Activated CD8-positive, alpha-beta memory T cell treated with anti-CD3 and anti-CD28 coated beads for 1 hour (primary cell): ENCODE results near the gene RRAD.
"Not testable (repeated sequence)": the region's sequence is repeated elsewhere in the genome, so short reads cannot be mapped to it uniquely, and the experiment has no call there.

Experiments
- DNase-seq, 2 donors: peaks; one replicate each; pipeline ENCODE4 v3.0.0-alpha.2; 2020; ENCODE audit warnings: low read depth in 1 of 2; ENCODE audit errors: extremely low read depth in 1 of 2

RRAD gene

DNA sequence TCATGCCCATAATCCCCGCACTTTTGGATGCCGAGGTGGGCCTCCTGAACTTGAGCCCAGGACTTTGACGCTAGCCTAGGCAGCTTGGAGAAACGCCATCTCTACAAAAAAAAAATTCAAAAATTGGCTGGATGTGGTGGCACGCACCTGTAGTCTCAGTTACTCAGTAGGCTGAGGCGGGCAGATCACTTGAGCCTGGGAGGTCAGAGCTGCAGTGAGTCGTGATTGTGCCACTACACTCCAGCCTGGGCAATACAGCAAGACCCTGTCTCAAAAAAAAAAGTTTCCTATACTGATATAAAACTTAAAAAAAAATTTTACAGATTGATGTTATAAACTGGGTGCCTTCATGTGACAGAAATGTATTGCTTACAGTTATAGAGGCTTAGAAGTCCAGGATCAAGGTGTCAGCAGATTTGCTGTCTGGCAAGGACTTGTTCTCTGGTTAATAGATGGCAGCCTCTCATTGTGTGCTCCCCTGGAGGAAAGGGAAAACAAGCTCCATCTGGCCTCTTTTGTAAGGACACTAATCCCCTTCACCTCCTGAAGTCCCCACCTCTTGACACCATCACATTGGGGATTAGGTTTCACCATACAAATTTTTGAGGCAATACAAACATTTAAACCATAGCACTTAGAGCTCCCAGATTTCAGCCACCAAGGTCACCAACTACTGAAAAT is 27.2 kb upstream of the RRAD start:
- DNase-seq, result no peak

DNA sequence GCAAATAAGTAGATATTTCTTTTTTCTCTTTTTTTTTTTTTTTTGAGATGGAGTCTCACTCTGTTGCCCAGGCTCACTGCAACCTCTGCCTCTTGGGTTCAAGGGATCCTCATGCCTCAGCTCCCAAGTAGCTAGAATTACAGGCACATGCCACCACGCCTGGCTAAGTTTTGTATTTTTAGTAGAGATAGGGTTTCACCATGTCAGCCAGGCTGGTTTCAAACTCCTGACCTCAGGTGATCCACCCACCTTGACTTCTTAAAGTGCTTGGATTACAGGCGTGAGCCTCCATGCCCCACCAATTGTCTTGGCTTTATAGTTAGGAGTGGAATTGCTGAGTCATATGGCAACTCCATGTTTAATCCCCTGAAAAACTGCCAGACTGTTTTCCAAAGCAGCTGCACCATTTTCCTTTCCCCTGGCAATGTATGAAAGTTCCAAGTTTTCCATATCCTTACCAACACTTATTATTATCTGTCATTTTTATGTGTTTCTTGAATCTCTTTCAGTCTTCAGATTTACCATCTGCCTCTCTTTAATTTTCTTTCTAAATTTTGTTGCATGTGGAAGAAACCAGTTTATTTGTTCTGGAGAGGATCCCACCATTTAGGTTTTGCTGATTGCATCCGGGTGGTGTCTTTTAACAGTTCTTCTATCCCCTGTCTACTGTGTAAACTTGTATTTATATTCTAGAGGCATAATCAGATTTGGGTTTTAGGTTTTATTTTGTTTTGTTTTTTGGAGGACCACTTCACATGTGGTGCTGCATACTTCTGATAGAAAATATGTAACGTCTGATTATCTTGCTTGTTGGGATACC is 25.8 kb upstream of the RRAD start:
- DNase-seq, result no peak

DNA sequence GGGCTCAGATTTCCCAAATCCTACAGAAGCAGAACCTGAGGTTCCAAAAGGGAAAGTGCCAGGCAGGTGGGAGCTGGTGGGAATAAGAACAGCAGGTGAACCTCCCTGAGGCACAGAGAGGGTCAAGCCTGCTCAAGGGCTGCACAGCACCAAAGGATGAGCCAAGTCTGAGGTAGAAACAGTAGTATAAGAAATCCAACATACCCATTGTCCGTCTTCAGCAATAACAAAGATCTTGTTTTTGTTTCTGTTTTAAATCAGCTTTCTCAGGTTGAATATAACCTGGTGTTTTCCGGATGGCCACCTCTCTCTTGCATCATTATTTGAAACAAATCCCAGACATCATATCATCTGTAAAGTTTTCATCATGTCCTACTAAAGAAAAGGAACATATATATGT is 25.1 kb upstream of the RRAD start:
- DNase-seq, result no peak

DNA sequence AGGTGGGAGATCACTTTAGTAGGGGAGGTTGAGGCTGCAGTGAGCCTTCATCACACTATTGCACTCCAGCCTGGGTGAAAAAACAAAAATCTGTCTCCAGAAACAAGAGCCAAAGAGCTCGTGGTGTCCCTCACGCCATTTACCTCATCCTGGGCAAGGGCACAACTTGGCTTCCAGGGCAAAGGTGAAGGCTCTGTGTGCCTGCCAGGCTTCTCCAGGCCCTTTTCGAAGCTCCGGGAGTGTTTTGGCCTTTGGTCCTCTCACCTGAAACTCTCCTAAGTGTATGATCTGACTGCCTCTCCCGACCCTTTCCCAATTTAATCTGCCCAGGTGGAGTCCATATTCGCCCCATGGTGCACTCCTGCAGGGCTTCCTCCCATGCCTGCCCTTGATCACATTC is 24.1 kb upstream of the RRAD start:
- DNase-seq, result no peak

DNA sequence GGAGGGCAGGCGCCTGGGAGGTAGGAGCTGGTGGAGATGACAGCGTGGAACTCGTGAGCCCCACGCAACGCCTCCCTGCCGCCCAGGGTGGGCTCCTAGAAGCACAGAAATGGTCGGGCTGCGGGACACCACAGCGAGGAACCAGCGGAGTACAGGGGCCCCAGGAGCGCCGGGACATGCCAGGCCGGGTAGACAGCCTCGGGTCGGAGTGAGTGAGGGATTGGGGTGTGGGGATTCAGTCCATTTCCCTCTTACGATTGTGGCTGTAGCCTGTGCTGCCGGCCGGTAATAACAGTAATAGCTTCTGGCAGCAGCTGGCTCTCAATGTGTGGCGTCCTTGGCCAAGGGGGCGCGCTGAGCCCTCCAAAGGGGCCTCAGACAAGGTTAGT is 23.5 kb upstream of the RRAD start:
- no peak for DNase-seq

DNA sequence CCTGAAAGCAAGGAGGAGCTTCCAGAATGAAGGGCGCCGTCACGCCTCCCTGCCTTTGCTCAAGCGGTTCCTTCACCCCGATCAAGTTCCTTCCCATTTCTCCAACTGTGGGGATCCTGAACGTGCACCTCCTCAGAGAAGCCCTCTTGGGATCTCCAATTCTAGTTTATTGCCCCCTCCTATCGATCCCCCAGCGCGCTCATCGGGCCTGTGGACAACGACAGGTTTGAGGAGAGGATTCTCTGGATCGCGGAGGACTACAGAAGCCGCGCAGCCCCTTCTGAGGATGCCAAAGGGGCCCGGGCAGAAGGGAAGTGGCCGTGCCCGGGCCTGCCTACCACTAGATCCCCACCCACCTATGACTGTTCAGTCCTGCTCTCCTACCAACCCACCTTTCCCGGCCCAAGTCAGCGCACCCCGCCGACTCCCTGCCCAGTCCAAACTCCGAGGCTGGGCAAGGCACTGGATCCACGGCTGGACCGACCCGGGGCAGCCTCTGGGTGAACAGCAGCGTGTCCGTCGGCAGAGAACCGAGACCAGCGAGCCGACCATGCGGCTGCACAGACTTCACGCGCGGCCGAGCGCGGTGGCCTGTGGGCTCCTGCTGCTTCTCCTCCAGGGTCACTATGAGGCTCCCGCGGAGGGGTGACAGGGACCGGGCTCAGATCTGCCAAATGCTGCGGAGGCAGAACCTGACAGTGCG is 22.9 kb upstream of the RRAD start:
- no peak for DNase-seq

DNA sequence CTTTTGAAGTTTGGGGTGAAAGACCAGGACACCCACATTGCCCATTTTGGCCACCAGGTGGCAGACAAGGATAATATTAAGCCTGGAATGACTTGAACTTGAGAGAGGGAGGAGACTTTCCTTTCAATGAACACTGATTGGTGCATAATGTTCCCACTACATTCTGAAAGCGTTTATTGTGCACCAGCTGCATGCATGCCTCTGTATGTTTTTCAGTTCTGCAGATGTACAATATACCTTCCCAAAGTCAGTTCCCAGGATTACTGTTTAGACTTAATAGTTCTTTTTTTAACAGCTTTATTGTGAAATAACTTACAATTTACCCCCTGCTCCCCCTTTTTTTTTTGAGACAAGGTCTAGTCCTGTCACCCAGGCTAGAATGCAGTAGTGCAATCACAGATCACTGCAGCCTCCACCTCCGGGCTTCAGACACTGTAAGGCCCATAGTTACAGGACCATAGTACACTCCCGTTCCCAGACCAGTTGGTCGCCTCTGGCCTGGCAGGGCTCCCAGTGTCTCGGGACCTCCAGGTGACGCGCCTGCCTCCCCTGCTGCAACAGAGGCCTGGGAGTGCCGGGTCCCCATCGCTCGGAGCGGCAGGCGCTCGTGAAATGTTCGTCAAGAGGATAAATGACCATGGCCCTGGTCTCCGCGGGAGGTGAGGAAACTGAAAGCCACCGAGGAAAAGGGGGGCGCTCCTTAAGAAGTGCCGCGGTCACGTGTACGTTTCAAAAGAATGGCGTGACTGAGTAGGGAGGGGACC is 22.1 kb upstream of the RRAD start:
- peak; percentile 62 to 70 for DNase-seq

DNA sequence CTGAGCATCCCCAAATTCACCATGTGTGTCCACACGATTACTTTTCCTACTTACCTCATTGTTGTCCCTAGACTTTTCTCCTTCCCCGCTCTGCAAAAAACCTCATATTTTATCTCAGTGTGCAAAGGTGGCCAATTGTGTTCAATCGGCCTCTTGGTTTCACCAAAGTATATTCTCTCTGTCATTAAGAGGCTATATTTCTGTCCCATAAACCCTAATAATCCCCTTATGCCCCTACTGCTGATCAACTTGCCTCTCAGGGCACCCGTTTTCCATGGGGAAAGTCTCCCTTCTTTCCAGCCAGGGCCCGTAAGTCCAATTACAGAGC is 21.6 kb upstream of the RRAD start:
- no peak for DNase-seq

DNA sequence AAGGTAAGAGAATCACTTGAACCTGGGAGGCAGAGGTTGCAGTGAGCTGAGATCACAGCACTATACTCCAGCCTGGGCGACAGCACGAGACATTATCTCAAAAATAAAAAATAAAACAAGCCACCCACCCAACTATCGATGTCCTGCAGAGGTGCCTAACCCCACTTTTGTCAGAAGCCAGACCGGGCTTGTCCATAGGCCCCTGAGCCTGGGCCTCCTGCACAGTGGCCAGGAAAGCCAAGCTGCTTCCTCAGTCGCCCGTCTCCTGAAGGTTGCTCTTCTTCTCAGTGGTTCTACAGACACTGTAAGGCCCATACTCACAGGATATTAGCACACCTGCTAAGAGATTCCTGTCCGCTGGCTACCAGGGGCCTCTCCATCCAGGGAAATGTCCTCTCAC is 21.2 kb upstream of the RRAD start:
- no peak for DNase-seq

DNA sequence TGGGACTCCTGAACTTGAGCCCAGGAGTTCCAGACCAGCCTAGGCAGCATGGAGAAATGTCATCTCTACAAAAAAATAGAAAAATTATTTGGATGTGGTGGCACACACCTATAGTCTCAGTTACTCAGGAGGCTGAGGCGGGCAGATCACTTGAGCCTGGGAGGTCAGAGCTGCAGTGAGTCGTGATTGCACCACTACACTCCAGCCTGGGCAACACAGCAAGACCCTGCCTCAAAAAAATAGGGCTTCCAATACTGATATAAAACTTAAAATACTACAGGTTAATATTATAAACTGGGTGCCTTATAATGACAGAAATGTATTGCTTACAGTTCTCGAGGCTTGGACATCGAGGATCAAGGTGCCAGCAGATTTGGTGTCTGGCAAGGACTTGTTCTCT is 20.6 kb upstream of the RRAD start:
- DNase-seq, result no peak

DNA sequence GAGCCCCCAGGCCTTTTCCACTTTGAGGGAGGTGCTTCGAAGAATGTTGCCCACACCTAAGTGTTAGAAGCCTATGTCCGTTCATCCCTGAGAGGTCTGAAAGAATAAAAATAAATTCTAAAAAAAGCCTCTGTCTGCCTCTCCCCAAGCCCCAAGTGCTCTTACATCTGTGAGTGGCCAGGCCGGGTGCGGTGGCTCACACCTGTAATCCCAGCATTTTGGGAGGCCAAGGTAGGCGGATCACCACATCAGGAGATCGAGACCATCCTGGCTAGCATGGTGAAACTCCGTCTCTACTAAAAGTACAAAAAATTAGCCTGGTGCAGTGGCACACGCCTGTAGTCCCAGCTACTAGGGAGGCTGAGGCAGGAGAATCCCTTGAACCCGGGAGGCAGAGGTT is 19.6 kb upstream of the RRAD start:
- not testable (repeated sequence) for DNase-seq

DNA sequence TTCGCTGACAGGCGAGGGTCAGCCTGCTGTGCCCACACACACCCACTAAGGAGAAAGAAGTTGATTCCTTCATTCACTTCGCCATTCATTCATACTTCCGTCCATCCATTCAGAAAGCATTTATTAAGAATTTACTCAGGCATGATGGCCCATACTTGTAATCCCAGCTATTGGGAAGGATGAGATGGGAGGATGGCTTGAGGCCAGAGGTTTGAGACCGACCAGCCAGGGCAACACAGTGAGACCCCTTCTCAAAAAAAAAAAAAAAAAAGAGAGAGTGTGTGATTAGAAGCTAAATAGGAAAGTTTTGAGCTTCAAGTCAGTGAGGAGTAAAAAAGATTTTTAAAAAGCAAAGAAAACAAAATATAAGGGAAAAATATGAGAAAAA is 18.7 kb upstream of the RRAD start:
- DNase-seq, result no peak

DNA sequence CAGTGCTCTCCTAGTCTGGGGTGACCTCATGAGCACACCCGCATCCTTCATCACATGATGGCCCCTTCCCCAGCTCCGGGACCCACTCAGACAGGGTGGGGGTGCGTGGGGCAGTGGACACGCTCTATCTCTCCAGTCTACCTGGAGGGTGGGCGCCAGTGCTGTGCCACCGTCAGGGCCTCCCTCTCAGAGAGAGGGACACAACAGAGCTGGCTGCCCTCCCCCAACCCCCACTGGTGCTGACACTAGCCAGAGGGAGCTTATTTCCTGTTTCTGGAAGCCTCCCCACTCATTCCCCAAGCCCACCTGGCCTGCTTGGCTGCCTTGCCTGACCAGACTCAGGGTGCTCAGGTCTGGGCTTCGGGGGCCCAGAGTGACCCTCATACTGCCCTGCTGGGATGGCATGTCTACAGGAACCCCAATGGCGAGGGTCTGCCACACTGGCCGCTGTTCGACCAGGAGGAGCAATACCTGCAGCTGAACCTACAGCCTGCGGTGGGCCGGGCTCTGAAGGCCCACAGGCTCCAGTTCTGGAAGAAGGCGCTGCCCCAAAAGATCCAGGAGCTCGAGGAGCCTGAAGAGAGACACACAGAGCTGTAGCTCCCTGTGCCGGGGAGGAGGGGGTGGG is 18.2 kb upstream of the RRAD start:
- DNase-seq, result no peak

DNA sequence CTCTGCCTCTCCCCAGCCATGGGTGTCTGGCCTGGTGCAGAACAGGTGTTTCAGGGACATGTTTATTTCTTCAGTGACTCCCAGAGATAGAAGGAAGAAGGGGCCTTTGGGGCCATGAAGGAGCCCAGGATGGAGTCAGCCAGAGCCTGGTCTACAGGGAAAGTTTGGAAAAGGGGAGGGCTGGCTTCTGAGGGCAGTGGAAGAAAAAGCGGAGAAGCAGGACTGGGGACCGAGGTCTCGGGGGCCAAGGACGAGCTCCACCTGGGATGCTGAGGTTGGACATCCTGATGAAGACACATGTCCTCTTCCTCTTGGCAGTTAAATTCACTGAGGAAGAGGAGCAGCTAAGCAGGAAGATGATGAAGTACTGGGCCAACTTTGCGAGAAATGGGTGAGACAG is 17.6 kb upstream of the RRAD start:
- DNase-seq, result no peak

DNA sequence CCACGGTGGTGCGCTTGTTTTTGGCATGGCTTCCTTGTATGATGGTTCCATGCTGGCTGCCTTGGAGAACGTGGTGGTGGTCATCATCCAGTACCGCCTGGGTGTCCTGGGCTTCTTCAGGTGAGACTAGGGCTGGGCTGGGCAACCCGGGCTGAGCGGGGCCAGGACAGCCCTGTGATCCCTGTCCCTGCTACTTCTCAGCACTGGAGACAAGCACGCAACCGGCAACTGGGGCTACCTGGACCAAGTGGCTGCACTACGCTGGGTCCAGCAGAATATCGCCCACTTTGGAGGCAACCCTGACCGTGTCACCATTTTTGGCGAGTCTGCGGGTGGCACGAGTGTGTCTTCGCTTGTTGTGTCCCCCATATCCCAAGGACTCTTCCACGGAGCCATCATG is 14.9 kb upstream of the RRAD start:
- DNase-seq, result no peak

DNA sequence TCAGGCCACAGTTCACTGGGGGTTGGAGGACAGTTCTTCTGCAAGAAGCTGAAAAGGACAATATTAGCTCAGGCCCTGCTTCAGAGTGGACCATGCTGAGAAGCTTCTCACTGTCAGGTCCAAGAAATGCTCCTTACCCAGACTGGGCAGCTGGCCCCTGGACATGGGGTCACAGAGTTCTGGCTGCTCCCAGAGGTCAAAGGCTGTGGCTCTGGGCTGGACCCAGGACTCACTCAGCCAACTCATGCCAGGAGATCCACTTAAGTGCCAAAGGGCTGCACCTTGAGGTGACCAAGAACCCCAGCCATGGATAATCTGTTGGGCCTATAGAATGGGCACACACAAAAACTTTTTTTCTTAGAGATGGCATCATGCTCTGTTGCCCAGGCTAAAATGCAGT is 14.0 kb upstream of the RRAD start:
- DNase-seq, result no peak

DNA sequence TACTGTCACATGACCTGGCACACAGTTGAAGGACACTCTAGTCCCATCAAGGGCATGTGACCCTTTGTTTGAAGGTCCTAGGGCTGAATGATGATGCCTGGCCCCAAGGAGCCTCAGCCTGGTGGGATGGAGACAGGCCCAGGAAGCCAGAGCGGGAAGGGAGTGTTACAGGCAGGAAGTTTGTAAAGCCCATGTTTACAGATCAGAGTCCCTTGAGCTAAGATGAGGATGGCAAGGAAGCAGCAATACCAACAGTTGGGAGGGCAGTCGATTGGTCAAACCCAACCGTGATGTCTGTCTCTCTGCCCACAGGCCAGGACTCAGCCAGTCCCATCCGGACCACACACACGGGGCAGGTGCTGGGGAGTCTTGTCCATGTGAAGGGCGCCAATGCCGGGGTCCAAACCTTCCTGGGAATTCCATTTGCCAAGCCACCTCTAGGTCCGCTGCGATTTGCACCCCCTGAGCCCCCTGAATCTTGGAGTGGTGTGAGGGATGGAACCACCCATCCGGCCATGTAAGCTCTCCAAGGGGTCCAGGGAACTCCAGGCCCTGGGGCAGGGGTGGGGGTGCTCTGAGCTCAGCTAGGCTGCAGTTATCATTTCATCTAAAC is 12.5 kb upstream of the RRAD start:
- no peak for DNase-seq

DNA sequence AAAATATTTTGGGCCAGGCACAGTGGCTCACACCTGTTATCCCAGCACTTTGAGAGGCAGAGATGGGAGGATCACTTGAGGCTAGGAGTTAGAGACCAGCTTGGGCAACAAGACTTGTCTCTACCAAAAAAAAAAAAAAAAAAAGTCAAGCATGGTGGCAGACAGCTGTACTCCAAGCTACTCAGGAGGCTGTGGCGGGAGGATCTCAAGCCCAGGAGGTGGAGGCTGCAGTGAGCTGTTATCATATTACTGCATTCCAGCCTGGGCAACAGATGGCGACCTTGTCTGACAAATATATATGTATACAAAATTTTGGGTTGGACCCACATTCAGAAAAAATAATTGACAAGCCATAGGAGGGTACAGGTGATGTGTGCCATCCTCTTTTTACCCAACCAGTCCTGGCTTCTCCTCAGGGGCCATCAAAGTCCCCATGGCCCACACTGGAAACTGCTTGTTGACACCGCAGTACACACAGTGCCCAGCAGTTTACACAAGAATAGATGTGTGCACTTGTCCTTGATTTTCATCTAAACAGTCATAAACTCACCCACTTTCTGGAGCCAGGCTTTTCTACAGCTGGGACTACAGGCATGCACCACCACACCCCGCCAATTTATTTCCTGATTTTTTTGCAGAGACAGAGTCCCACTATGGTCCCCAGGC is 11.7 kb upstream of the RRAD start:
- DNase-seq, result no peak

DNA sequence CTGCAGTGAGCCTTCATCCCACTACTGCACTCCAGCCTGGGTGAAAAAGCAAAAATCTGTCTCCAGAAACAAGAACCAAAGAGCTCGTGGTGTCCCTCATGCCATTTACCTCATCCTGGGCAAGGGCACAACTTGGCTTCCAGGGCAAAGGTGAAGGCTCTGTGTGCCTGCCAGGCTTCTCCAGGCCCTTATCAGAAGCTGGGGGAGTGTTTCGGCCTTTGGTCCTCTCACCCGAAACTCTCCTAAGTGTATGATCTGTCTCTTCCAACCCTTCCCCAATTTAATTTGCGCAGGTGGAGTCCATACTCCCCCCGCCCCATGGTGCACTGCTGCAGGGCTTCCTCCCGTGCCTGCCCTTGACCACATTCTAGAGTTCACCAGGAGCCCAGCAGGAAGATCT is 11.1 kb upstream of the RRAD start:
- no peak for DNase-seq
